Activated CD4-positive, alpha-beta T cell treated with anti-CD3 and anti-CD28 coated beads, Interleukin-2, amount 10 ng/mL, durations not matched to agents 7 days and 5 days (primary cell): Measurements from ENCODE around the gene GSDMA. TPM values are rescaled to one million over a fixed set of nuclear protein-coding genes. Genes with fewer than 3 reads are reported as not detected.
"Not testable (repeated sequence)": the region's sequence is repeated elsewhere in the genome, so short reads cannot be mapped to it uniquely, and the experiment has no call there.

Experiments used
- CTCF ChIA-PET: fragments of 350-600 bp; sonication (Branson Sonifier 250); formaldehyde crosslinking; loops from one replicate; lab custom pipeline; 2021; ENCODE audit warnings: antibody characterized with exemption; lab: Charles Lee
- POLR2A ChIA-PET: fragments of 350-600 bp; sonication (Branson Sonifier 250); formaldehyde crosslinking; loops from one replicate; lab custom pipeline; 2021; ENCODE audit warnings: antibody characterized with exemption; lab: Charles Lee
- DNase-seq: peaks from one replicate; pipeline ENCODE4 v3.0.0-alpha.2; 2020
- H3K27ac Mint-ChIP-seq: one replicate; pipeline ENCODE4 v1.8.0; 2021; ENCODE audit warnings: mild to moderate bottlenecking, moderate library complexity, mixed read lengths
- H3K27me3 Mint-ChIP-seq: one replicate; pipeline ENCODE4 v1.8.0; 2021; ENCODE audit warnings: mixed read lengths
- H3K36me3 Mint-ChIP-seq: one replicate; pipeline ENCODE4 v1.8.0; 2021; ENCODE audit warnings: low read depth, mixed read lengths
- H3K4me1 Mint-ChIP-seq: one replicate; pipeline ENCODE4 v1.8.0; 2021; ENCODE audit warnings: mixed read lengths
- H3K4me3 Mint-ChIP-seq: one replicate; pipeline ENCODE4 v1.8.0; 2021; ENCODE audit warnings: mild to moderate bottlenecking, moderate library complexity, mixed read lengths
- H3K9me3 Mint-ChIP-seq: one replicate; pipeline ENCODE4 v1.8.0; 2021; ENCODE audit warnings: mixed read lengths
- total RNA-seq, 2 experiments: library from RNA; stranded (reverse); gene quantifications; one replicate each; pipeline ENCODE4 v1.2.3, GENCODE V29; 2021

GSDMA gene
- total RNA-seq, 2 experiments from 2014 or later = 0.89 to 1.5 TPM

DNA sequence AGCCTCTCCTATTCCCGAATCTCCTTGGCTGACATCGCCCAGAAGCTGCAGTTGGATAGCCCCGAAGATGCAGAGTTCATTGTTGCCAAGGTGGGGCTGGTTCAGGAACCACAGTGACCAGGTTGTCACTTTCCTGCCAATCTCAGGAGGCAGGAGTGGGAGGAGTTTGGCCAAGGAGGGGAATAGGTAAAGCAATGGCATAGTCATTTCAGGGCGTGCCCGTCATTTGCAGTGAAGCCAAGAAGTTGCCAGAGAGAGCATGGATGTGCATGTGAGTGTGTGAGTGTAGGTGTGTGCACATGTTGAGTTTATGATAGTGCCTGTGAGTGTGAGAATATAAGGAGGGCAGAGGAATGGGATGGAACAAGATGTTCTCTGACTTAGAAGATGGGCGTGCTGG is 32.6 kb downstream of the GSDMA start:
- Mint-ChIP-seq H3K9me3 (no peaks in the 10 kb centered on the region), H3K27me3 (no peaks in the 10 kb centered on the region), H3K4me3 (no peak overlapping the region), H3K4me1 (no peaks in the 10 kb centered on the region), H3K36me3 (peaks cover 55% of the 10 kb centered on the region), H3K27ac (no peak overlapping the region)
- ChIA-PET POLR2A (no interaction called here), CTCF (interaction anchor here (1.0 kb wide), 2 partner anchors 31 to 35 kb away, joined by 3 read pairs; no protein-coding TSS in a partner anchor)
- no peak for DNase-seq

DNA sequence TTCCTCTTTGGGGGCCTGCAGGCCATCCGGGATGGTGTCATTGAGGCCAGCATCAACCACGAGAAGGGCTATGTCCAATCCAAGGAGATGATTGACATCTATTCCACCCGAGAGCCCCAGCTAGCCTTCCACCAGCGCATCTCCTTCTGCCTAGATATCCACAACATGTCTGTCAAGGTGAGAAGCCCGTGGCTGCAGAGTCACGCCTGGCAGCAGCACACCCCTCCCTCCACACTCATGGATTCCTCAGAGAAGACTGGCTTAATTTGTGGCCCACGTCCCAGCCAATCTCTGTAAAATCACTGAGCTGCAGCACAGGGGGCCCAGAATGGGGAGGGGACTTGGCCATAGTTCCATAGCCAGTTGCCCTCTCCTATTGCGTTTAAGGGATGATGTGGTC is 33.4 kb downstream of the GSDMA start:
- Mint-ChIP-seq H3K27ac (no peak overlapping the region), H3K36me3 (peaks cover 50% of the 10 kb centered on the region), H3K9me3 (no peaks in the 10 kb centered on the region), H3K4me3 (no peak overlapping the region), H3K27me3 (no peaks in the 10 kb centered on the region), H3K4me1 (no peaks in the 10 kb centered on the region)
- CTCF ChIA-PET = interaction anchor here (1.0 to 1.1 kb wide), 2 partner anchors 34 to 375 kb away, joined by 3 to 5 read pairs; no protein-coding TSS in a partner anchor
- POLR2A ChIA-PET = no interaction called here
- DNase-seq = no peak

DNA sequence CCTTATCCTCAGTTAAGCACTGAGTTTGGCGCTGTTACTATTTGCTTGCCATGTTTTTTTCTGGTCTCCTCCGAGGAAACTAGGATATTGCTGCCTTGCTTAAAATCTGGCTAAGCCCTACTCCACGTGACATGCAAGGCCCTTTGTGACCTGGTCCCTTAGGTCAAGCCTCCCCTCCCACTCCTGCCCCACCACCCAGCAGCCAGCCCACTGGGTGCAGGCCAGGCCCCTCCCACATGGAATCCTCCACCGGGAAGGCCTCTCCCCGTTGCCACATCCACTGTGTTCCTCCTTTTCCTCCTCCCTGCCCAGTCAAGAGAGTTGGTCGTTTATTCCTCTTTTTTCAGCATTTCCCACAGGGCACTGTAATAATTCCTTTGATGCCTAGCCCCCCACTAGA is 34.0 kb downstream of the GSDMA start:
- no peaks in the 10 kb centered on the region for H3K9me3 Mint-ChIP-seq
- H3K27ac Mint-ChIP-seq = no peak overlapping the region
- H3K4me1 Mint-ChIP-seq = no peaks in the 10 kb centered on the region
- H3K4me3 Mint-ChIP-seq = no peak overlapping the region
- CTCF ChIA-PET = interaction anchor here (1.1 to 1.4 kb wide), 2 partner anchors 39 to 375 kb away, joined by 3 to 5 read pairs; no protein-coding TSS in a partner anchor
- H3K27me3 Mint-ChIP-seq = no peaks in the 10 kb centered on the region
- POLR2A ChIA-PET = interaction anchor here (0.7 kb wide), 1 partner anchor 17 kb away, joined by 4 read pairs; no protein-coding TSS in a partner anchor
- peaks cover 46% of the 10 kb centered on the region for H3K36me3 Mint-ChIP-seq
- DNase-seq = no peak

DNA sequence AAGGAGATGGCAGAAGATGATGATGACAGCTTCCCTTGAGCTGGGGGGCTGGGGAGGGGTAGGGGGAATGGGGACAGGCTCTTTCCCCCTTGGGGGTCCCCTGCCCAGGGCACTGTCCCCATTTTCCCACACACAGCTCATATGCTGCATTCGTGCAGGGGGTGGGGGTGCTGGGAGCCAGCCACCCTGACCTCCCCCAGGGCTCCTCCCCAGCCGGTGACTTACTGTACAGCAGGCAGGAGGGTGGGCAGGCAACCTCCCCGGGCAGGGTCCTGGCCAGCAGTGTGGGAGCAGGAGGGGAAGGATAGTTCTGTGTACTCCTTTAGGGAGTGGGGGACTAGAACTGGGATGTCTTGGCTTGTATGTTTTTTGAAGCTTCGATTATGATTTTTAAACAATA is 34.7 kb downstream of the GSDMA start:
- POLR2A ChIA-PET = interaction anchor here (0.7 kb wide), 1 partner anchor 16 kb away, joined by 4 read pairs; no protein-coding TSS in a partner anchor
- no peaks in the 10 kb centered on the region for H3K27me3 Mint-ChIP-seq
- no peak overlapping the region for H3K27ac Mint-ChIP-seq
- peaks cover 43% of the 10 kb centered on the region for H3K36me3 Mint-ChIP-seq
- no peak overlapping the region for H3K4me3 Mint-ChIP-seq
- no peaks in the 10 kb centered on the region for H3K4me1 Mint-ChIP-seq
- DNase-seq = no peak
- no peaks in the 10 kb centered on the region for H3K9me3 Mint-ChIP-seq
- CTCF ChIA-PET = interaction anchor here (1.4 kb wide), 2 partner anchors 17 to 40 kb away, joined by 3 to 4 read pairs; partner anchors contain the start of gene PSMD3

DNA sequence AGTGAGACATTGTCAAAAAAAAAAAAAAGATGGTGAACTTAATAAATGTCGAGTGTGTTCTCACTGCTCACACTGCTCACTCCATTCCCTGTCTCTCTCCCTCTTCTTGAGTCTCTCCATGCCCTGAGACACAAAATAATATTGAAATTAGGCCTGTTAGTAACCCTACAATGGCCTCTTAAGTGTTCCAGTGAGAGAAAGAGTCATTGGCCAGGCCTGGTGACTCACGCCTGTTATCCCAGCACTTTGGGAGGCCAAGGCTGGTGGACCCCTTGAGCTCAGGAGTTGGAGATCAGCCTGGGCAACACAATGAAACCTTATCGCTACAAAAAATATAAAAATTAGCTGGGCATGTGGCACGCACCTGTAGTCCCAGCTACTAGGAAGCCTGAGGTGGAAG is 36.3 kb downstream of the GSDMA start:
- no peak for DNase-seq
- Mint-ChIP-seq H3K36me3 (peaks cover 29% of the 10 kb centered on the region), H3K9me3 (no peaks in the 10 kb centered on the region), H3K27ac (no peak overlapping the region), H3K4me3 (no peak overlapping the region), H3K27me3 (no peaks in the 10 kb centered on the region), H3K4me1 (no peaks in the 10 kb centered on the region)
- ChIA-PET CTCF (interaction anchor here (2.3 to 2.4 kb wide), 2 partner anchors 15 to 28 kb away, joined by 6 to 8 read pairs; no protein-coding TSS in a partner anchor), POLR2A (no interaction called here)

DNA sequence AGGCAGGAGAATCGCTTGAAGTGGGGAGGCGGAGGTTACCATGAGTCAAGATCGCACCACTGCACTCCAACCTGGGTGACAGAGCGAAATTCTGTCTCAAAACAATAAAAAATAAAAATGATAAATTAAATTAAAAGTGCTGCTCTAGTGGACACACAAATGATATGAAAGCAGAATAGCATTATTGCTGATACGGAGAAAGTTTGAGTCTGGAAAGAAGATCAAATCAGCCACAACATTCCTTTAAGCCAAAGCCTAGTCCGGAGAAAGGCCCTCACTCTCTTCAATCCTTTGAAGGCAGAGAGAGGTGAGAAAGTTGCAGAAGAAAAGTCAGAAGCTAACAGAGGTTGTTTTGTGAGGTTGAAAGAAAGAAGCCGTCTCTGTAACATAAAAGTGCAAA is 37.4 kb downstream of the GSDMA start:
- Mint-ChIP-seq H3K27ac (no peak overlapping the region), H3K27me3 (peaks cover under 1% of the 10 kb centered on the region), H3K4me1 (no peaks in the 10 kb centered on the region), H3K4me3 (no peak overlapping the region), H3K9me3 (no peaks in the 10 kb centered on the region), H3K36me3 (peaks cover 18% of the 10 kb centered on the region)
- DNase-seq = no peak
- CTCF ChIA-PET = interaction anchor here (1.3 to 2.4 kb wide), 3 partner anchors 13 to 27 kb away, joined by 4 to 8 read pairs (median 6); partner anchors contain the start of gene PSMD3
- POLR2A ChIA-PET = no interaction called here

DNA sequence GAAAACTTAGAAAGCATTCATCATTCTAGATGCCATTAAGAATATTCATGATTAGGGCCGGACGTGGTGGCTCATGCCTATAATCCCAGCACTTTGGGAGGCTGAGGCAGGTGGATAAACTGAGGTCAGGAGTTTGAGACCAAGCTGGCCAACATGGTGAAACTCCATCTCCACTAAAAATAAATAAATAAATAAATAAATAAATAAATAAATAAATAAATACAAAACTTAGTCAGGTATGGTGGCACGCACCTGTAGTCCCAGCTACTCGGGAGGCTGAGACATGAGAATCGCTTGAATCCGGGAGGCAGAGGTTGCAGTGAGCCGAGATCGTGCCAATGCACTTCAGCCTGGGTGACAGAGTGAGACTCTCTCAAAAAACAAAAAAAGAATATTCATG is 38.5 kb downstream of the GSDMA start:
- POLR2A ChIA-PET, H3K4me1 Mint-ChIP-seq, DNase-seq, H3K9me3 Mint-ChIP-seq, H3K4me3 Mint-ChIP-seq, H3K27me3 Mint-ChIP-seq, H3K27ac Mint-ChIP-seq: not testable (repeated sequence)
- CTCF ChIA-PET = interaction anchor here (1.3 to 2.4 kb wide), 3 partner anchors 12 to 26 kb away, joined by 4 to 8 read pairs (median 6); partner anchors contain the start of gene PSMD3
- H3K36me3 Mint-ChIP-seq = peaks cover 10% of the 10 kb centered on the region

DNA sequence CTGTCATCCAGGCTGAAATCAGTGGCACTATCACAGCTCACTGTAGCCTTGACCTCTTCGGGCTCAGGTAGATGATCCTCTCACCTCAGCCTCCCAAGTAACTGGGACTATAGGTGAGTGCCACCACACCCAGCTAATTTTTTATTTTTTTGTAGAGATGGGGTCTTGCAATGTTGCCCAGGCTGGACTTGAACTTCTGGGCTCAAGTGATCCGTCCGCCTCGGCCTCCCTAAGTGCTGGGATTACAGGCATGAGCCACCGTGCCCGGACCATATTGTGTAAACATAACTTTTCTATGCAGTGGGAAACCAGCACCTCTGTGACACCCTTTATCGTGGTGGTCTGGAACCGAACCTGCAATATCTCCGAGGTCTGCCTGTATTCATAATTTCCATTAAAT is 41.3 kb downstream of the GSDMA start:
- Mint-ChIP-seq H3K4me3 (no peak overlapping the region), H3K27ac (no peak overlapping the region), H3K27me3 (peaks cover 3% of the 10 kb centered on the region), H3K4me1 (no peaks in the 10 kb centered on the region), H3K9me3 (no peaks in the 10 kb centered on the region), H3K36me3 (no peaks in the 10 kb centered on the region)
- DNase-seq = no peak
- ChIA-PET POLR2A (no interaction called here), CTCF (no interaction called here)

DNA sequence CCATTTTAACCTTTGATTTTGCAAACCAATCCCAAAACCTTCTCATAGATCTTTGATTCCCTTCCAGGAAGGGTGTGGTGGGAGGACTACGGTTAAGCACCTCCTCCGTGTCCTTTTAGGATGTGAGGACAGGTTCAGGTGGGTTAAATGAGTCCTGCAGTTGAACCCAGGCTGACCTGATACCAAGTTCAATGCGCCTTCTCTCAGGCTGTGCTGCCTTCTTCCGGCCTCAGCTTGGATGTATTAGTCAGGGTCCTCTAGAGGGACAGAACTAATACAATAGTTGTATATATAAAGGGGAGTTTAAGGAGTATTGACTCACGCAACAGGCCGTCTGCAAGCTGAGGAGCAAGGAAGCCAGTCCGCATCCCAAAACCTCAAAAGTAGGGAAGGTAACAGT is 41.9 kb downstream of the GSDMA start:
- H3K9me3 Mint-ChIP-seq = no peaks in the 10 kb centered on the region
- ChIA-PET CTCF (interaction anchor here (1.4 kb wide), 1 partner anchor 9 kb away, joined by 4 read pairs; no protein-coding TSS in a partner anchor), POLR2A (interaction anchor here (0.6 kb wide), 1 partner anchor 36 kb away, joined by 3 read pairs; no protein-coding TSS in a partner anchor)
- no peak overlapping the region for H3K27ac Mint-ChIP-seq
- H3K4me1 Mint-ChIP-seq = no peaks in the 10 kb centered on the region
- peaks cover 3% of the 10 kb centered on the region for H3K27me3 Mint-ChIP-seq
- H3K36me3 Mint-ChIP-seq = no peaks in the 10 kb centered on the region
- no peak for DNase-seq
- no peak overlapping the region for H3K4me3 Mint-ChIP-seq

DNA sequence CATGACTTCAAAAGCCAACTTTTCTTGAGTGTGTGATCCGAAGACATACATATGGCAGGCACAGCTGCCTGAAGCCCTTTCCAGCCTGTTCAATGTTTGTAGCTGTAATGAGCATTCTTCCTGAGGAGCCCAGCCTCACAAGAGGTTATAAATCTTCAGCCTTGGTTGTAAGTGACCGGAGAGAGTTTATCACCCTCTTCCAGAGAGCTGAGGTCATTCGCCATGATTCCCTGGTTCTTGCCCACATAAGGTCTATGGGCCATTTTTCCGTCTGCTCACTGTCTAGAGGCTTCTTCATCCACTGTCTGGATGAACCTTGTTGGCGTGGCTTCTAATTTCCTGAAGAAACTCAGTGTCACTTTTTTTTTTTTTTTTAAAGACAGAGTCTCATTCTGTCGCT is 42.7 kb downstream of the GSDMA start:
- Mint-ChIP-seq H3K9me3 (no peaks in the 10 kb centered on the region), H3K36me3 (no peaks in the 10 kb centered on the region), H3K4me3 (no peak overlapping the region), H3K27me3 (peaks cover 3% of the 10 kb centered on the region), H3K27ac (no peak overlapping the region), H3K4me1 (peaks cover 7% of the 10 kb centered on the region)
- no peak for DNase-seq
- ChIA-PET POLR2A (interaction anchor here (0.6 kb wide), 1 partner anchor 37 kb away, joined by 3 read pairs; no protein-coding TSS in a partner anchor), CTCF (interaction anchor here (0.6 to 1.4 kb wide), 3 partner anchors 8 to 1581 kb away, joined by 3 to 5 read pairs (median 4); partner anchors contain the start of gene KRT14)

DNA sequence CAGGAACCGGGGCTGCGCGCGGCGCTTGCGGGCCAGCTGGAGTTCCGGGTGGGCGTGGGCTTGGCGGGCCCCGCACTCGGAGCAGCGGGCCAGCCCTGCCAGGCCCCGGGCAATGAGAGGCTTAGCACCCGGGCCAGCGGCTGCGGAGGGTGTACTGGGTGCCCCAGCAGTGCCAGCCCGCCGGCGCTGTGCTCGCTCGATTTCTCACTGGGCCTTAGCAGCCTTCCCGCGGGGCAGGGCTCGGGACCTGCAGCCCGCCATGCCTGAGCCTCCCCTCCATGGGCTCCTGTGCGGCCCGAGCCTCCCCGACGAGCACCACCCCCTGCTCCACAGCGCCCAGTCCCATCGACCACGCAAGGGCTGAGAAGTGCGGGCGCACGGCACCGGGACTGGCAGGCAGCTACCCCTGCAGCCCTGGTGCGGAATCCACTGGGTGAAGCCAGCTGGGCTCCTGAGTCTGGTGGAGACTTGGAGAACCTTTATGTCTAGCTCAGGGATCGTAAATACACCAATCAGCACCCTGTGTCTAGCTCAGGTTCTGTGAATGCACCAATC is 48.2 kb downstream of the GSDMA start:
- DNase-seq, H3K36me3 Mint-ChIP-seq, H3K27ac Mint-ChIP-seq, H3K4me3 Mint-ChIP-seq, POLR2A ChIA-PET, H3K9me3 Mint-ChIP-seq, H3K27me3 Mint-ChIP-seq: not testable (repeated sequence)
- peaks cover 20% of the 10 kb centered on the region for H3K4me1 Mint-ChIP-seq
- CTCF ChIA-PET = interaction anchor here (0.9 to 3.0 kb wide), 2 partner anchors 75 to 102 kb away, joined by 3 to 10 read pairs; no protein-coding TSS in a partner anchor

DNA sequence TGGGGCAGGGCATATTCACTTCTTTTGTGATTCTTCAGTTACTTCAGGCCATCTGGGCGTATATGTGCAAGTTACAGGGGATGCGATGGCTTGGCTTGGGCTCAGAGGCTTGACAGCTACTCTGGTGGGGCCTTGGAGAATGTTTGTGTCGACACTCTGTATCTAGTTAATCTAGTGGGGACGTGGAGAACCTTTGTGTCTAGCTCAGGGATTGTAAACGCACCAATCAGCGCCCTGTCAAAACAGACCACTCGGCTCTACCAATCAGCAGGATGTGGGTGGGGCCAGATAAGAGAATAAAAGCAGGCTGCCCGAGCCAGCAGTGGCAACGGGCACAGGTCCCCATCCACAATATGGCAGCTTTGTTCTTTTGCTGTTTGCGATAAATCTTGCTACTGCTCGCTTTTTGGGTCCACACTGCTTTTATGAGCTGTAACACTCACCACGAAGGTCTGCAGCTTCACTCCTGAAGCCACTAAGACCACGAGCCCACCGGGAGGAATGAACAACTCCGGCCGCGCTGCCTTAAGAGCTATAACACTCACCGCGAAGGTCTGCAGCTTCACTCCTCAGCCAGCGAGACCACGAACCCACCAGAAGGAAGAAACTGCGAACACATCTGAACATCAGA is 49.3 kb downstream of the GSDMA start:
- H3K9me3 Mint-ChIP-seq, H3K27me3 Mint-ChIP-seq, DNase-seq, H3K27ac Mint-ChIP-seq, H3K36me3 Mint-ChIP-seq, POLR2A ChIA-PET, H3K4me3 Mint-ChIP-seq: not testable (repeated sequence)
- peaks cover 20% of the 10 kb centered on the region for H3K4me1 Mint-ChIP-seq
- CTCF ChIA-PET = interaction anchor here (1.2 to 3.0 kb wide), 7 partner anchors 10 to 172 kb away, joined by 3 to 10 read pairs (median 5); no protein-coding TSS in a partner anchor
